HG02970 (cell line): ENCODE measurements around the gene DGCR2.

Experiments
- ATAC-seq: cut with Tn5 transposase; IDR thresholded peaks from one replicate; pipeline ENCODE4 v1.9.1; 2021; ENCODE audit warnings: mild to moderate bottlenecking, moderate library complexity, moderate number of reproducible peaks; ENCODE audit not compliant: unreplicated experiment, low FRiP score

The DGCR2 gene

GRCh38 chr22:19146215-19146968 is 24.2 kb upstream of the DGCR2 start:
- ATAC-seq = no peak

GRCh38 chr22:19143967-19144400 is 21.8 kb upstream of the DGCR2 start:
- ATAC-seq = no peak

GRCh38 chr22:19143212-19143611 is 21.0 kb upstream of the DGCR2 start:
- no peak for ATAC-seq

GRCh38 chr22:19142394-19142793 is 20.2 kb upstream of the DGCR2 start:
- ATAC-seq = no peak

- no peak for ATAC-seq
Observed at GRCh38 chr22:19139974-19140373, 17.8 kb upstream of the DGCR2 start.

GRCh38 chr22:19139001-19139356 is 16.8 kb upstream of the DGCR2 start:
- ATAC-seq = no peak

GRCh38 chr22:19138217-19139000 is 16.2 kb upstream of the DGCR2 start:
- ATAC-seq = no peak

GRCh38 chr22:19137384-19138216 is 15.4 kb upstream of the DGCR2 start:
- no peak for ATAC-seq

GRCh38 chr22:19136915-19137314 is 14.7 kb upstream of the DGCR2 start:
- ATAC-seq = no peak

GRCh38 chr22:19134874-19135273 is 12.7 kb upstream of the DGCR2 start:
- no peak for ATAC-seq

GRCh38 chr22:19134176-19134831 is 12.1 kb upstream of the DGCR2 start:
- ATAC-seq = no peak

- ATAC-seq = no peak
Observed at GRCh38 chr22:19133561-19133960, 11.3 kb upstream of the DGCR2 start.

- no peak for ATAC-seq
Observed at GRCh38 chr22:19132693-19133400, 10.6 kb upstream of the DGCR2 start.

GRCh38 chr22:19132153-19132552 is 9.9 kb upstream of the DGCR2 start:
- no peak for ATAC-seq

- ATAC-seq = no peak
Observed at GRCh38 chr22:19131685-19132015, 9.4 kb upstream of the DGCR2 start.

- ATAC-seq = no peak
Observed at GRCh38 chr22:19130959-19131684, 8.9 kb upstream of the DGCR2 start, which contains the start of gene TSSK2. TSS of gene TSSK2 (plus strand) at chr22:19131308. CDS start at chr22:19131400, 92 bp downstream.

- no peak for ATAC-seq
Observed at GRCh38 chr22:19129871-19130270, 7.7 kb upstream of the DGCR2 start.

GRCh38 chr22:19128946-19129727 is 6.9 kb upstream of the DGCR2 start:
- ATAC-seq = no peak

- no peak for ATAC-seq
Observed at GRCh38 chr22:19128009-19128401, 5.8 kb upstream of the DGCR2 start.
